ENCODE data around the gene UNC5CL.

GRCh38 chr6:40997234-40997957, 41.6 kb downstream of the UNC5CL start:
- TF ChIP-seq CTCF (IDR thresholded peaks at IDR 0.05) (no peak), POLR2A (IDR thresholded peaks at IDR 0.05) (no peak), EP300 (IDR thresholded peaks at IDR 0.05) (no peak)

All from upper lobe of left lung (tissue), 4 donors.